ENCODE results near the gene AGAP2. TPM values are rescaled to one million over a fixed set of nuclear protein-coding genes. Genes with fewer than 3 reads are reported as not detected.

AGAP2 gene
- total RNA-seq, 4 donors from 2014 or later = 0.55 to 1.6 (median 1.3) TPM

DNA sequence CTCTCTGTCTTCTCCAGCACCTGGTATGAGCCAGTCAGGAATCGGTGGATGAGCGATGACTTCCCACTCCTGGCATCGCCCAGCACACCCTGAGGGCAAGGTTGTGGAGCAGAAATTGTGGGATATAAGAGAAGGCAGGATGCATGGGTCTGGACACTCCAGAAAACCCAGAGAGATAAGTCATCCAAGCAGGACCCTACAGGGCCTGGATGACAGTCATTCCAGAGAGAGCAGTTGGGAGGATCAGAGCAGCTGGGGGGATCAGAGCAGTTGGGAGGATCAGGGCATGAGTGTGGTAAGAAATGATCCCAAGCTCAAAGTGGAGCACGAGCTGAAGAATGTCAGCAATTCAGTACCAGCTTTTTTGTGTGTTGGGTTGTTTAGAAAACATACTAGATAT lies 4.0 kb downstream of the AGAP2 start:
- 71 to 74% methylated on average over 4 of the region's 4 CpGs for WGBS, 2 donors
- DNase-seq (ENCODE audit: low spot score in 2 of 2) = no peak
- intact Hi-C loops (cut with DNase I; ENCODE audit: low total_unique reads) = no loop called here

DNA sequence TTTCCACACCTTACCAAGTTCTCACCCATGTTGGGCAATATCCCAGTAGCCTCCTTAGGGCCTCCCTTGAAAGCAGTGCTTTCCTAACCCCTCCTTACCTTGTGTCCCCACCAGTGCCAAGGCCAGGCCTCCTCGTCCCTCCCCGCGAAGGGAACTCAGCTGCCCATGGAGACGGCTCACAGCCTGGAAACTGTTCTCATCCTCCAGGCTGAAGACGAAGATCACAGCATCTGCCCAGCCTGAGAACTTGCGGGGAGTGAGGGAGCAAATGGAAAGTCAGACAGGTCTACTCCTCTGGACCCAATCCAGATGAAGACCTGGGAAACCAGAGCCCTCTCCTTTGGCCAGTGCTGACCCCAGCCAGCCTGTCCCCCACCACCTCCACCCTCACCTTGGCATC lies 4.6 kb downstream of the AGAP2 start:
- no peak for DNase-seq (ENCODE audit: low spot score in 2 of 2)
- TF ChIP-seq, protein P1, sequence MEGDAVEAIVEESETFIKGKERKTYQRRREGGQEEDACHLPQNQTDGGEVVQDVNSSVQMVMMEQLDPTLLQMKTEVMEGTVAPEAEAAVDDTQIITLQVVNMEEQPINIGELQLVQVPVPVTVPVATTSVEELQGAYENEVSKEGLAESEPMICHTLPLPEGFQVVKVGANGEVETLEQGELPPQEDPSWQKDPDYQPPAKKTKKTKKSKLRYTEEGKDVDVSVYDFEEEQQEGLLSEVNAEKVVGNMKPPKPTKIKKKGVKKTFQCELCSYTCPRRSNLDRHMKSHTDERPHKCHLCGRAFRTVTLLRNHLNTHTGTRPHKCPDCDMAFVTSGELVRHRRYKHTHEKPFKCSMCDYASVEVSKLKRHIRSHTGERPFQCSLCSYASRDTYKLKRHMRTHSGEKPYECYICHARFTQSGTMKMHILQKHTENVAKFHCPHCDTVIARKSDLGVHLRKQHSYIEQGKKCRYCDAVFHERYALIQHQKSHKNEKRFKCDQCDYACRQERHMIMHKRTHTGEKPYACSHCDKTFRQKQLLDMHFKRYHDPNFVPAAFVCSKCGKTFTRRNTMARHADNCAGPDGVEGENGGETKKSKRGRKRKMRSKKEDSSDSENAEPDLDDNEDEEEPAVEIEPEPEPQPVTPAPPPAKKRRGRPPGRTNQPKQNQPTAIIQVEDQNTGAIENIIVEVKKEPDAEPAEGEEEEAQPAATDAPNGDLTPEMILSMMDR (IDR thresholded peaks at IDR 0.05) = no peak
- no peak for TF ChIP-seq POLR2A (IDR thresholded peaks at IDR 0.05)
- intact Hi-C loops (cut with DNase I; ENCODE audit: low total_unique reads) = no loop called here
- no peak overlapping the region for H3K4me3 ChIP-seq (ENCODE audit: low read depth, poor library complexity, severe bottlenecking)
- 84 to 87% methylated on average over 6 of the region's 6 CpGs for WGBS, 2 donors

More for the DNA sequence above, 4.0 kb downstream of the AGAP2 start:
- no peak overlapping the region for H3K4me3 ChIP-seq (ENCODE audit: low read depth, poor library complexity, severe bottlenecking)
- no peak for TF ChIP-seq POLR2A (IDR thresholded peaks at IDR 0.05)
- TF ChIP-seq, protein P1 (IDR thresholded peaks at IDR 0.05) = no peak

DNA sequence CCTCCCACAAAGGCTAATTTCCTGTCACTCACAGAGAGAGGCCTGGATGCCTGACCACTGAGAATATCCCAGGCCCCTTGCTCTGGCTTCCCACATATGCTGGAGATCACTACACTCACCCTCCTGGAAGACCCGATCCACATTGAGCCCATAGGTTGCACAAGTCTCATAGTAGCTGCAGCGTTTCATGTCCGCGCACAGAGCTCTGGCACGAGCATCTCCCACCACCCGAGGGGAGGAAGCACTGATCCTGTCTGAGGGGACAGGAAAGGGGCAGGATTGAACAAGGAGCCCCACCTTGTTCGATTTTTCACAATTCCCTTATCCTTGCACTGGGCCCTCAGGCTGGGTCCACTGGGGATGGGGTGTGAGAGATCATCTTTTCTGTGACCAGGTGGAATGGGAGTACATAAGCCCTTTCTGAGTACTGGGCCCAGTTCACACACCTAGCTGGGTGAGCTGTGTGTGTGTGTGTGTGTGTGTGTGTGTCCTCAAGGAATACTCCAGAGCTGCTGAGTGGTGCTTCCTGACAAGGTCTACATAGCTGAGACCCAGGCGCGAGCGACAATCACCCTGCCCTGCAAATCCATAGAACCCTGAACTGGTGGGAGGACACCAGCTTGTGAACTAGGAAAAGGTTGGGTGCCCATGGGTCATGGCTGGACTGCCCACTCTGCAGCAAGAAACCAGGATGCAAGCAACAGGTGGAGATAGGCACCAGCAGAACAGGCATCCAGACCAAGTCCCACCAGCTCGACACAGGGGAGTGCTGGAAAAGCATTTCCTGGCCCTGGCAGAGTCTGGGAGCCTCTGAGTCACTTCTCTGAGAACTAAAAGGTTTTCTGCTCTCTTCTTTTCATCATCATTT lies 5.6 kb downstream of the AGAP2 start:
- intact Hi-C loops (cut with DNase I; ENCODE audit: low total_unique reads) = no loop called here
- 80 to 84% methylated on average over 11 of the region's 11 CpGs for WGBS, 2 donors
- no peak for DNase-seq (ENCODE audit: low spot score in 2 of 2)
- H3K4me3 ChIP-seq (ENCODE audit: low read depth, poor library complexity, severe bottlenecking) = no peak overlapping the region
- TF ChIP-seq, protein P1 (IDR thresholded peaks at IDR 0.05) = no peak
- TF ChIP-seq POLR2A (IDR thresholded peaks at IDR 0.05) = no peak

DNA sequence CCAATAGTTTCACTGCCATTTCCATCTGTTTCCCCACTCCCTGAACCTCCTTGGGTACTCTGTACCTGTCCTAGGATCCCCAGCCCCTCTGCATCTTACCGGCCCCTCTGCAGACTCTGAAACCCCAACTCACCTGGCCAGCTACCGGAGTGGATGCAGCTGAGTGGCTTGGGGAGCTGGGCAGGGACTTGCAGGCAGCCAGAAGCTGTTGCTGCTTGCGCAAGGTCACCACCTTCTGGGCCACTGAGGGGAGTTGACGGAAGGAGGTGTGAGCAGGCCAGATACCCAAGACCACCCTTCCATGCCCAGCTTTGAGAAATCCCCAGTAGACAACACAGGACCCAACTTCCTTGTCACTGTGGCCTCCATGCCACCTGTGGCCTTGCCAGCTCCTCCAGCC lies 6.3 kb downstream of the AGAP2 start:
- WGBS, 2 donors = 83 to 87% methylated on average over 4 of the region's 4 CpGs
- TF ChIP-seq, protein P1 (IDR thresholded peaks at IDR 0.05) = no peak
- TF ChIP-seq POLR2A (IDR thresholded peaks at IDR 0.05) = no peak
- no peak for DNase-seq (ENCODE audit: low spot score in 2 of 2)
- H3K4me3 ChIP-seq (ENCODE audit: low read depth, poor library complexity, severe bottlenecking) = no peak overlapping the region
- intact Hi-C loops (cut with DNase I; ENCODE audit: low total_unique reads) = no loop called here

DNA sequence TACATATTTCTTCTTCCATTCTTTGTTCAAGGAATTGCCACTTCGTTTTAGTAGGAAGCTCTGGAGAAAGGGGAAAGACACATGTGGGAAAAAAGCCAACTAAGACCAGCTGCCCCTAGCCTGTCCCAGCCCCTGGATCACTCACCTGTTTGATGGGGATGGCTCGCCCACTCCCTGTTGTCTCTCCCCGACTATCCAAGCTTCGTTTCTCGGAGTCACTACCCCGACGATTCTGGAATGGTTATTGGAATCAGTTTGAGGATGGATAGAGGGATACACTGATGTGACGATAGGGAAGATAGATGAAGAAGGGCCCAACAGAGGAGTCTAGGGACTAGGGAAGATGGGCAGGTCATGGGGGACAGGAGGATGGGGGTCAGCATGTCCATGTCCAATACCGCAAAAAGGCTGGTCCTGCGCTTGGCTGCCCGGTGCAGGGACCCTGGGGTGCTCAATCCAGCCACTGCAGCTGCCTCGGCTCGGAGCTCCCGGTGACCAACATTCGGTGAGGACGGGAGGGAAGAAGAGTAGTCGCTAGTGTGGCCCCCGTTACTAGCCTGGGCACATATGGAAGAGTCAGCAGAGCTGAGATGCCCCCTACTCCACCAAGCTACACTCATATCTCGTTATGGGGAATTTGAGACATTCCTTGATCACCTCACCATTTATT lies 7.0 kb downstream of the AGAP2 start:
- TF ChIP-seq, protein P1 (IDR thresholded peaks at IDR 0.05) = no peak
- no peak for TF ChIP-seq POLR2A (IDR thresholded peaks at IDR 0.05)
- intact Hi-C loops (cut with DNase I; ENCODE audit: low total_unique reads) = no loop called here
- DNase-seq (ENCODE audit: low spot score in 2 of 2) = no peak
- WGBS, 2 donors = 82 to 84% methylated on average over 19 of the region's 19 CpGs
- no peak overlapping the region for H3K4me3 ChIP-seq (ENCODE audit: low read depth, poor library complexity, severe bottlenecking)
